SK-N-SH (cell line): ENCODE measurements around the gene CD207.

ENCODE experiments used
- CHD2 ChIP-seq: fragments of 150-350 bp; IDR thresholded peaks from 2 replicates; pipeline ENCODE4 v1.6.1; 2018; ENCODE audit warnings: low read length; ENCODE audit not compliant: partially characterized antibody
- CTCF ChIP-seq: fragments of 200-600 bp; sonication (generic); IDR thresholded peaks from 2 replicates; pipeline ENCODE4 v1.6.1; 2017; ENCODE audit warnings: antibody characterized with exemption, mild to moderate bottlenecking, moderate library complexity
- EP300 ChIP-seq, 2 experiments: IDR thresholded peaks; 2 replicates each; pipeline versions ENCODE4 v1.4.0 to v1.6.1; 2012; ENCODE audit warnings: borderline replicate concordance in 1 of 2, low read depth in 1 of 2, low read length in 1 of 2
- EZH2phosphoT487 ChIP-seq: fragments of 200-600 bp; sonication (generic); IDR thresholded peaks from 2 replicates; pipeline ENCODE4 v1.6.1; 2017; ENCODE audit warnings: low read depth, mixed run types, mild to moderate bottlenecking, antibody characterized with exemption, moderate library complexity, borderline replicate concordance
- MEF2A ChIP-seq: IDR thresholded peaks from 2 replicates; pipeline ENCODE4 v1.4.0; 2012; ENCODE audit warnings: low read depth, borderline replicate concordance
- MXI1 ChIP-seq: IDR thresholded peaks from 2 replicates; pipeline ENCODE4 v1.6.1; 2012; ENCODE audit warnings: mild to moderate bottlenecking, low read depth, low read length, improper control_type of control experiment
- POLR2AphosphoS5 ChIP-seq: IDR thresholded peaks from 2 replicates; pipeline ENCODE4 v1.6.1; 2012; ENCODE audit warnings: low read depth, low read length
- RAD21 ChIP-seq: IDR thresholded peaks from 2 replicates; pipeline ENCODE4 v1.6.1; 2012; ENCODE audit warnings: mild to moderate bottlenecking, low read length
- RXRA ChIP-seq: IDR thresholded peaks from 2 replicates; pipeline ENCODE4 v1.4.0; 2012; ENCODE audit warnings: low read depth, mild to moderate bottlenecking, borderline replicate concordance
- SIN3A ChIP-seq: IDR thresholded peaks from 2 replicates; pipeline ENCODE4 v1.6.1; 2012; ENCODE audit warnings: low read depth, mild to moderate bottlenecking, low read length, moderate library complexity, borderline replicate concordance
- USF1 ChIP-seq: IDR thresholded peaks from 2 replicates; pipeline ENCODE4 v1.4.0; 2012; ENCODE audit warnings: low read depth, borderline replicate concordance
- USF2 ChIP-seq: fragments of 150-350 bp; IDR thresholded peaks from 2 replicates; pipeline ENCODE4 v1.6.1; 2017; ENCODE audit warnings: antibody characterized with exemption, low read length, low read depth, borderline replicate concordance
- YY1 ChIP-seq: IDR thresholded peaks from 2 replicates; pipeline ENCODE4 v1.4.0; 2012; ENCODE audit warnings: low read depth, mild to moderate bottlenecking

GRCh38 chr2:70842401-70842800, 6.8 kb upstream of the CD207 start:
- TF ChIP-seq EP300 (IDR thresholded peaks at IDR 0.05; ENCODE audit: borderline replicate concordance in 1 of 2, low read depth in 1 of 2, low read length in 1 of 2), result no peak
- TF ChIP-seq CTCF, result no peak
- no peak for TF ChIP-seq MXI1
- no peak for TF ChIP-seq USF1
- TF ChIP-seq CHD2, result no peak
- TF ChIP-seq YY1, result no peak
- TF ChIP-seq RXRA, result no peak
- TF ChIP-seq EZH2phosphoT487, result no peak
- no peak for TF ChIP-seq MEF2A
- TF ChIP-seq USF2, result no peak
- TF ChIP-seq SIN3A, result no peak
- no peak for TF ChIP-seq RAD21
- no peak for TF ChIP-seq POLR2AphosphoS5
